GM18502 (cell line): ENCODE measurements around the gene ESCO1.

ENCODE experiments used
- ATAC-seq: cut with Tn5 transposase; IDR thresholded peaks from one replicate; pipeline ENCODE4 v1.9.1; 2021; ENCODE audit warnings: mild to moderate bottlenecking; ENCODE audit not compliant: unreplicated experiment, poor library complexity

ESCO1 gene

DNA sequence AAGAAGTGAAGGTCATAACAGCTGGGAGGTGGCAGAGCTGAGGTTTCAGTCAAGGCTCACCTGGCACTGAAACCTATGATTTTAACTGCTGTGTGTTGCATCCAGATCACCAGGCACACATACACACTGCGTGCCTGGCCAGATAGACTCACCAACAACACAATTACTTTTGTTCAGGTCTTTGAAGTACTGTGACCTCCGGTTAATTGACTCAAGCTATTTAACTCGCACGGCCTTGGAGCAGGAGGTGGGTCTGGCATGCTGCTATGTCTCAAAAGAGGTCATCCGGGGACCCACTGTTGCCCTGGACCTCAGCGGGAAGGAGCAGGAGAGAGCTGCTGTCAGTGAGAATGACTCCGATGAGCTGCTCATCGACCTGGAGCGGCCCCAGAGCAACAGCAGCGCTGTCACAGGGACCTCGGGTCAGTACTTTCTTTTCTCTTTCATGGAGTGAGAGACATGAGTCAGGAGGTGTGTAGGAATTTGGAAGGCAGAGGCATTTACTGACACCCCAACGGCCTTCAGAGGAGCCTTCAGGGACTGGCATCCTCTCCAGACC is 104.1 kb downstream of the ESCO1 start:
- no peak for ATAC-seq

DNA sequence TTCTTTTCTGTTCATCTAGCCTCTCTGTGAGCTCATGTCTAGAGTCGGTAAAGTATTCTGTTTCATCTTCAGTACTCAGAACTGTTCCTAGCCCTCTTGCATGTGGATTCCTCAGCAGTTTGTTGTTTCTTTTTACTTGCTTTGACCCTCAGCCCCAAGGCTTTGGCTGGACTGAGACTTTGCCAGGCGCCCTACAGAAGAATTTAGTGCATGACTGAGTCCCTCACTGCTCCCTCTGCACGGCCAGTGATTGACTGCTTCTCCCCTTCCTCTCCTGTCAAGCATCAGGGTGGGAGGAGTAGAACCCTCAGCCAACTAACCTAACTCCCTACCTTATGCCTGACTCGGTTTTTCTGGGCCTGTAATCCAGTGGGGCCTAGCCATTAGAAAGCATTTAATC is 109.8 kb downstream of the ESCO1 start:
- no peak for ATAC-seq

DNA sequence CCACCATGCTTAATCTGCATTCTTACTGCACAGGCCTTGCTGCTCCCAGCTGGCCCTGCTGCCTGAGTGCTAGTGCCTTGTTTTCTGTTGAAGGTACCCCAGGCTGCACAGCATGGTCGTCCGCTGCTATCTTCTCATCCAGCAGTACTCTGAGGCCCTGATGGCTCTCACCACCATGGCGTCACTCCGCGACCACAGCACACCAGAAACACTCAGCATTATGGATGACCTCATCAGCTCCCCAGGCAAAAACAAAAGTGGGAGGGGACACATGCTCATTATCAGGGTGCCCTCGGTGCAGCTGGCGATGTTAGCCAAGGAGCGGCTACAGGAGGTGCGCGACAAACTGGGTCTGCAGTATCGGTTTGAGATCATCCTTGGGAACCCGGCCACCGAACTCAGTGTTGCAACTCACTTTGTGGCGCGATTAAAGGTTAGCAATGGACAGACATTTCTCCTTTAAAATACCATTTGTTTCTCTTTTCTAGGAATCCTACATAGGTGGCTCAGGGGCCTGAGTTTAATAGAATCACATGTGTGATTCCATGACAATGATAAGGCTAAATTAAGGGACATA is 110.5 kb downstream of the ESCO1 start:
- no peak for ATAC-seq

DNA sequence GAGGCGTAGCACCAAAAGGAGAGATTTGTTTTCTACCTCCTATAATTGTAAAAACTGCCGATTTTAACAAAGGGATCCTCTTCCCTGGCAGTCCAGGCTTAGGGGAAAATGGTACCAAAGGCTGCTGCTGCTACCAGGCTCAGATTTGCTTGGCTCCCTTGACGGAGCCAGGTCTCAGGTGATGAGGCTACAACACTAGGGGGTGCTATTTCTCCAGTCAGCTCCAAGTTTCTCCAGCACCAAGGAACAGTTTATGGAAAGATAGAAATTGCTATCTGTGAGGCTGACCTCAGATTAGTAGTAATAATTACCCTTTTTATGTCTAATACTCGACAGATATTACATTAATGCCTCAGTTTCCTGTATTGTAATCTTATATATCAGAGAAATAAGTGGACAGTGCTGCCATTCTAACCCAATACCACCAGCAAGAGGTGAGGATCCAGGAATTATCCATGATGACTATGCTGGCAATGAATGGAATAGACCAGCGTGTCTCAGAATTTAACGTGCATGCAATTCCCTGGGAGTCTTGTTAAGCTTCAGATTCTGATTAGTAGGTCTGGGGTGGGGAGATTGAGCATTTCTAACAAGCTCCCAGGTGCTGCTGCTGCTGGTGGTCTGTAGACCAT is 111.3 kb downstream of the ESCO1 start:
- ATAC-seq, result no peak

DNA sequence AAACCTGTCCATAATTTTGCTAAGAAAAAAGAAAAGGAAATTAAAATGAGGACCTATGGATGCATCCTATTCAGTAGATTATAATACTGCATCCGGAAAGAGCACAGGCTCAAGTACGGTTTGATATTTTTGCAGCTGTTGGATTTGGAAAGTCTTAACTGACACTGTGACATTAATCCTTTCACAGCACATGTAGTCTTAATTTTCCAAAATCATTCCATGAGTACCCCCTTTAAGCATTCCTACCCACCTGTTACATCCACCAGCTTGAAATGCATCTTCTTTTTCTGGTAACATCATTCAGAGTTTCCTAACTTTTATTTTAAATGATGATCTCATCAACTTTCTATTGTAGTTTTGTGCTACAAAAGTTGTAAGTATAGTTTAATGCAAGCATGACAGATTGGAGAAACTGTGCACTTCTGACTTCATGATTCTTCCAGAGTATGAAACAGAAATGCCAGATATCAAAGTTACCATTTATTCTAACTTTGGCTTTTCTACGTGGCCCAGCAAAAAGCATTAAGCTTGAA is 113.5 kb downstream of the ESCO1 start:
- ATAC-seq, result no peak

DNA sequence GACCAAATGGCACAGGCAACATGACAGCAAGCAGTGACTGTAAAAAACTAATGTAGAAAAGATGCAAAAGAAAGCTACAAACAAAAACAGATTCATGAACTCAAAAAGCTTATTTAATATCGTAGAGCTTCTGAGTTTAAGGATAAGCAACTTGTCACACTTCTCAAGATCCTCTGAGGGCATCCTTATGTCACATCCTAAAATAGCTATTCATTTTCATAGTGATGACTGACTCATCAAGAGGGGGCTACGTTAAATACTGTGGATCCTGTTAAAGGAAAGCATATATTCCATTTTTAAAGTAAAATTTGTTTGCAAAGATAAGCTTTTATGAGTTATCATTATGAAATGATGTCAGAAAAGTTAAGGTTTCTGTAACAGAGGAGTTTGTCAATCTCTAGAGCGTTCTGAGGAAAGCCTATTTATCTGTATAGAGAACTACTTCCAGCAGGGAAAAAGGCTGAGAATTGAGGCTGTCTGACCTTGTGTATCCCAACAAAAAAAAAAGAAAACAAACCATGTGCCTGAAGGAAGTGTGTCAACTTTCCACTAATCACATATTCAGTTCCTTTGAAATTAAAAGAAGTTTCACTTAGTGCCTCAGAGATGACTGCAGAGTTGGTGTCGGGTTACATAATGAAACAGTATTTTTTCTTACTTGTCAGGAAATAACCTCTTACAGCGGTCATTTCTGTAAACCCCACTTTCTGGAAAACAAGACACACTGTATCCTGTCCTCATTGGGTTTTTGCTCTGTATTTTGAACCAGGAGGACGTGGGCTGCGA is 115.5 kb downstream of the ESCO1 start:
- no peak for ATAC-seq

DNA sequence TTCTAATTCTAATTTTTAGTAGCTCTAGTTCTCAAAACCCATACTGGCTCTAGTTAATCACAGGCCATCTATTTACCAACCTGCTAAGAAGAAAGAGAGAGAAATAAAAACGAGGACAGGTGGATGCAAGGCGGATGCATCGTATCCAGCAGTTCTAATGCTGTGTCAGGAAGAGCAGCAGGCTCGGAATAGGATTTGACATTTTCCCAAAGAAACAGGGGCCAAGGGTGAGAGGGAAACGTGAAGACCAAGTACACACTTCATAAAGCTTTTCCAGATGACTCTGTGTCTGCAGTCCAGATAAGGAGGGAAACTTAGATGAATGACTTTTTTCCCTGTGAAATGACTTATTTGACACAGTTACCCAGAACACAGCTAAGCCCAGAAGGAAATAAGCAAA is 117.5 kb downstream of the ESCO1 start:
- no peak for ATAC-seq

DNA sequence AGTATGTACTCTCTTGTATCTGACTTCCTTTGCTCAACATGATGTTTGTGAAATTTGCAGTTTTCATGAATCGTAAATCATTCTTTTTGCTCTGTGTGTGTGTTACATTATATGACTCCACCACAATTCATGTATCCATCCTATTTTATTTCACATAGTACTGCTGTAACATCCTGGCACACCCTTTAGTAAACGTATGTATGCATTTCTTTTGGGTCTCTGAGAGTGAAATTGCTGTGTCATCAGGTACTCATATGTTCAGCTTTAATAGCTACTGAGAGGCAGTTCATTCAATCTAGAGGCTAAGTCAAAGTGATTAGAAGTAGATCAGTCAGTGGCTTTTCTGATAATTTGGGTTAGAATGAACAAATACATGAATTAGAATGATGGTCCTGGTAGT is 118.8 kb downstream of the ESCO1 start:
- no peak for ATAC-seq

DNA sequence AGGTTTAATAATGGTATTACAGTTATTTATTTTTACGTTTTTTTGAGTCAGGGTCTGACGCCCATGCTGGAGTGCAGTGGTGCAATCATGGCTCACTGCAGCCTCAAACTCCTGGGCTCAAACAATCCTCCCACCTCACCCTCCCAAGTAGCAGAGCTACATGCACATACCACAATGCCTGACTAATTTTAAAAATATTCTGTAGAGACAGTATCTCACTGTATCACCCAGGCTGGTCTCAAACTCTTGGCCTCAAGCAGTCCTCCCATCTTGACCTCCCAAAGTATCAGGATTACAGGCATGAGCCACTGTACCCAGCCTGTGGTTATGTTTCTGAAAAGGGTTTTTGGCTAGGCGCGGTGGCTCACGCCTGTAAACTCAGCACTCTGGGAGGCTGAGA is 120.8 kb downstream of the ESCO1 start:
- ATAC-seq, result no peak
